HCT116 (cell line): ENCODE measurements around the gene SDK1. TPM values are rescaled to one million over a fixed set of nuclear protein-coding genes. Genes with fewer than 3 reads are reported as not detected.

Source experiments
- ATAC-seq: fragments of 200-7000 bp; cut with Tn5 transposase; 2 replicates; pipeline ENCODE4 v1.9.1; 2020; ENCODE audit warnings: mild to moderate bottlenecking, moderate library complexity
- BruUV-seq: library from RNA; stranded (reverse); fragments of 400-500 nt; replicated peaks from 2 replicates; lab custom pipeline; 2021; lab: Mats Ljungman, UMichigan
- CTCF ChIA-PET: fragments of 300-600 bp; sonication (Branson Sonifier 250); formaldehyde crosslinking; loops from one replicate; lab custom pipeline; 2021; ENCODE audit warnings: antibody characterized with exemption; lab: Charles Lee
- POLR2A ChIA-PET: fragments of 300-600, 350-600 bp; sonication (Branson Sonifier 250); formaldehyde crosslinking; loops from one replicate; lab custom pipeline; 2021; ENCODE audit warnings: antibody characterized with exemption; lab: Charles Lee
- RAD21 ChIA-PET, 2 experiments: fragments of 300-600 bp; sonication (Branson Sonifier 250); formaldehyde crosslinking; loops; one replicate each; lab custom pipeline; 2023; ENCODE audit warnings: low total read pairs in 2 of 2; ENCODE audit not compliant: uncharacterized antibody in 2 of 2, unreplicated experiment in 2 of 2, low non-redundant PET in 1 of 2; lab: Charles Lee
- DNase-seq: peaks from one replicate; pipeline ENCODE4 v3.0.0-alpha.2; 2010; ENCODE audit warnings: low read depth, low spot score
- H2AFZ ChIP-seq: fragments of 200-600 bp; shearing (Covaris generic), sonication (generic); 2 replicates; pipeline ENCODE4 v1.6.1; 2017; ENCODE audit warnings: low read depth, mixed run types, mixed read lengths, antibody characterized with exemption, low read length; ENCODE audit not compliant: poor library complexity, severe bottlenecking
- H3K27ac ChIP-seq: 2 replicates; pipeline ENCODE4 v1.5.1; 2012; ENCODE audit warnings: low read depth, low read length
- H3K27me3 ChIP-seq: fragments of 200-600 bp; sonication (generic); 2 replicates; pipeline ENCODE4 v1.6.1; 2016; ENCODE audit warnings: mixed run types, low read length, mixed read lengths; ENCODE audit not compliant: insufficient read depth
- H3K36me3 ChIP-seq, 2 experiments: fragments of 200-500 bp in 1 of 2; fragments of 200-600 bp in 1 of 2; sonication (Bioruptor generic) in 1 of 2; sonication (generic) in 1 of 2; 2 replicates each; pipeline versions ENCODE4 v1.5.1 to v1.6.1; 2014 to 2016; ENCODE audit warnings: low read length in 2 of 2, inconsistent platforms in 1 of 2, mixed read lengths in 1 of 2, mixed run types in 1 of 2; ENCODE audit not compliant: insufficient read depth in 2 of 2, control insufficient read depth in 1 of 2
- H3K4me1 ChIP-seq, 2 experiments: fragments of 200-600 bp in 1 of 2; sonication (generic) in 1 of 2; 2 replicates each; pipeline versions ENCODE4 v1.5.1 to v1.6.1; 2012 to 2017; ENCODE audit warnings: low read length in 2 of 2, inconsistent platforms in 1 of 2, mild to moderate bottlenecking in 1 of 2, mixed read lengths in 1 of 2, mixed run types in 1 of 2, moderate library complexity in 1 of 2; ENCODE audit not compliant: insufficient read depth in 2 of 2, control insufficient read depth in 1 of 2
- H3K4me2 ChIP-seq: fragments of 200-600 bp; sonication (generic); 2 replicates; pipeline ENCODE4 v1.6.1; 2017; ENCODE audit warnings: mixed run types, low read length, mixed read lengths
- H3K4me3 ChIP-seq, 2 experiments: fragments of 200-600 bp in 1 of 2; sonication (generic) in 1 of 2; replicated peaks in 1 of 2; 2 replicates each; pipeline ENCODE4 v1.5.1; 2011 to 2016; ENCODE audit warnings: low read length in 2 of 2, control low read depth in 1 of 2, low read depth in 1 of 2, mild to moderate bottlenecking in 1 of 2, mixed read lengths in 1 of 2, mixed run types in 1 of 2
- H3K79me2 ChIP-seq: fragments of 200-600 bp; sonication (generic); 2 replicates; pipeline ENCODE4 v1.6.1; 2017; ENCODE audit warnings: mild to moderate bottlenecking, mixed run types, low read length, moderate library complexity, mixed read lengths; ENCODE audit not compliant: insufficient read depth
- H3K9ac ChIP-seq: fragments of 200-600 bp; sonication (generic); 2 replicates; pipeline ENCODE4 v1.6.1; 2016; ENCODE audit warnings: low read length, mixed read lengths
- H3K9me2 ChIP-seq: fragments of 200-600 bp; sonication (generic), shearing (Covaris generic); 2 replicates; pipeline ENCODE4 v1.6.1; 2017; ENCODE audit warnings: mixed run types, mild to moderate bottlenecking, moderate library complexity; ENCODE audit not compliant: insufficient read depth
- H3K9me3 ChIP-seq, 2 experiments: fragments of 200-500 bp in 1 of 2; fragments of 200-600 bp in 1 of 2; sonication (Bioruptor generic) in 1 of 2; sonication (generic) in 1 of 2; 2 replicates each; pipeline ENCODE4 v1.6.1; 2014 to 2017; ENCODE audit warnings: low read length in 2 of 2, mixed read lengths in 2 of 2, inconsistent platforms in 1 of 2, low read depth in 1 of 2, mild to moderate bottlenecking in 1 of 2, mixed run types in 1 of 2, moderate library complexity in 1 of 2; ENCODE audit not compliant: control insufficient read depth in 1 of 2, insufficient read depth in 1 of 2
- H4K20me1 ChIP-seq: fragments of 200-600 bp; sonication (generic), shearing (Covaris generic); 2 replicates; pipeline ENCODE4 v1.6.1; 2017; ENCODE audit warnings: mixed run types, mild to moderate bottlenecking, moderate library complexity; ENCODE audit not compliant: insufficient read depth
- CTCF ChIP-seq, 3 experiments: fragments of 200-600 bp in 1 of 3; sonication (generic) in 1 of 3; IDR thresholded peaks in 2 of 3; conservative IDR thresholded peaks in 1 of 3; 2 replicates each; pipeline ENCODE4 v1.5.1; 2012 to 2017; ENCODE audit warnings: low read depth in 2 of 3, low read length in 2 of 3, antibody characterized with exemption in 1 of 3, borderline replicate concordance in 1 of 3, control low read depth in 1 of 3, mild to moderate bottlenecking in 1 of 3, mixed read lengths in 1 of 3, mixed run types in 1 of 3, moderate library complexity in 1 of 3; ENCODE audit not compliant: insufficient read depth in 1 of 3
- EGR1 ChIP-seq: IDR thresholded peaks from 2 replicates; pipeline ENCODE4 v1.6.1; 2012; ENCODE audit warnings: low read depth
- EZH2phosphoT487 ChIP-seq: fragments of 200-600 bp; IDR thresholded peaks from 2 replicates; pipeline ENCODE4 v1.6.1; 2018; ENCODE audit warnings: antibody characterized with exemption, borderline replicate concordance
- JUND ChIP-seq: IDR thresholded peaks from 2 replicates; pipeline ENCODE4 v1.6.1; 2012
- MAX ChIP-seq: IDR thresholded peaks from 2 replicates; pipeline ENCODE4 v1.6.1; 2012
- TCF7L2 ChIP-seq: IDR thresholded peaks from 2 replicates; pipeline ENCODE4 v1.7.0; 2011; ENCODE audit warnings: borderline replicate concordance, inconsistent platforms; ENCODE audit not compliant: insufficient read depth, insufficient read length; ENCODE audit errors: extremely low read depth
- YY1 ChIP-seq: IDR thresholded peaks from 2 replicates; pipeline ENCODE4 v1.6.1; 2011; ENCODE audit warnings: low read length, low read depth, moderate library complexity, mild to moderate bottlenecking; ENCODE audit not compliant: insufficient replicate concordance; ENCODE audit errors: extremely low read depth
- ZBTB33 ChIP-seq: IDR thresholded peaks from 2 replicates; pipeline ENCODE4 v1.6.1; 2011; ENCODE audit warnings: mild to moderate bottlenecking, low read length, moderate library complexity; ENCODE audit not compliant: insufficient replicate concordance; ENCODE audit errors: extremely low read depth
- intact Hi-C: fragments of 100-400 bp; cut with micrococcal nuclease; formaldehyde crosslinking; loops from 2 replicates; pipeline ENCODE4 v1.10.0; 2022
- total RNA-seq: library from RNA; stranded (reverse); gene quantifications from one replicate; pipeline ENCODE4 v1.2.1, GENCODE V29; 2021; ENCODE audit not compliant: unreplicated experiment

Gene SDK1
- total RNA-seq, 1 experiment from 2014 or later = 0.05 TPM

- H3K9me3 ChIP-seq = no peaks in the 10 kb centered on the region
- POLR2A ChIA-PET = no interaction called here
- no peak overlapping the region for H3K27ac ChIP-seq
- no peak overlapping the region for H2AFZ ChIP-seq
- H3K79me2 ChIP-seq = no peaks in the 10 kb centered on the region
- no peak overlapping the region for H3K9ac ChIP-seq
- H3K9me2 ChIP-seq = no peaks in the 10 kb centered on the region
- no TSS peak for BruUV-seq
- H3K4me1 ChIP-seq = no peaks in the 10 kb centered on the region
- no peaks in the 10 kb centered on the region for H4K20me1 ChIP-seq
- H3K27me3 ChIP-seq = peaks cover 47% of the 10 kb centered on the region
- RAD21 ChIA-PET = no interaction called here
- H3K4me2 ChIP-seq = no peak overlapping the region
- TF ChIP-seq ZBTB33 = no peak
- TF ChIP-seq, all 23 proteins: peak for 0
- Histone ChIP-seq H3K4me3 (no peak overlapping the region), H3K36me3 (no peaks in the 10 kb centered on the region)
- no peak for DNase-seq
- CTCF ChIA-PET = no interaction called here
- intact Hi-C loops = no loop called here
- no peak for ATAC-seq
Observed at GRCh38 chr7:3265388-3265787, 35.7 kb upstream of the SDK1 start.

GRCh38 chr7:3266240-3266639, 34.8 kb upstream of the SDK1 start:
- ChIA-PET CTCF (no interaction called here), RAD21 (no interaction called here), POLR2A (no interaction called here)
- intact Hi-C loops = no loop called here
- H3K4me1 ChIP-seq = no peaks in the 10 kb centered on the region
- no peak for DNase-seq
- H3K9me3 ChIP-seq = no peaks in the 10 kb centered on the region
- H3K9me2 ChIP-seq = no peaks in the 10 kb centered on the region
- BruUV-seq = no TSS peak
- no peak overlapping the region for H3K9ac ChIP-seq
- TF ChIP-seq CTCF (IDR thresholded peaks at IDR 0.05 in 2 of 3, conservative IDR thresholded peaks at IDR 0.05 in 1 of 3; ENCODE audit: borderline replicate concordance in 1 of 3, insufficient read depth in 1 of 3, low read depth in 2 of 3, low read length in 2 of 3) = no peak
- no peak for TF ChIP-seq JUND
- TF ChIP-seq EZH2phosphoT487 = no peak
- TF ChIP-seq YY1 = no peak
- TF ChIP-seq TCF7L2 = no peak
- TF ChIP-seq EGR1 = no peak
- no peak for TF ChIP-seq MAX
- TF ChIP-seq ZBTB33 = no peak
- ATAC-seq = no peak
- H3K79me2 ChIP-seq = no peaks in the 10 kb centered on the region
- H3K36me3 ChIP-seq = no peaks in the 10 kb centered on the region
- H3K27me3 ChIP-seq = peaks cover 47% of the 10 kb centered on the region
- no peak overlapping the region for H3K4me3 ChIP-seq
- H2AFZ ChIP-seq = no peak overlapping the region
- no peak overlapping the region for H3K4me2 ChIP-seq
- H3K27ac ChIP-seq = no peak overlapping the region
- no peaks in the 10 kb centered on the region for H4K20me1 ChIP-seq
